OCI-LY3 (cell line): ENCODE results near the gene ADORA2A.

ENCODE experiments used
- CTCF ChIP-seq: fragments of 200-600, 300-600 bp; sonication (generic); IDR thresholded peaks from 2 replicates; pipeline ENCODE4 v1.5.1; 2014; ENCODE audit warnings: antibody characterized with exemption, low read length, low read depth
- EZH2phosphoT487 ChIP-seq: fragments of 200-600 bp; shearing (Covaris generic); IDR thresholded peaks from 2 replicates; pipeline ENCODE4 v1.6.1; 2018; ENCODE audit warnings: antibody characterized with exemption, mixed run types, low read depth

DNA sequence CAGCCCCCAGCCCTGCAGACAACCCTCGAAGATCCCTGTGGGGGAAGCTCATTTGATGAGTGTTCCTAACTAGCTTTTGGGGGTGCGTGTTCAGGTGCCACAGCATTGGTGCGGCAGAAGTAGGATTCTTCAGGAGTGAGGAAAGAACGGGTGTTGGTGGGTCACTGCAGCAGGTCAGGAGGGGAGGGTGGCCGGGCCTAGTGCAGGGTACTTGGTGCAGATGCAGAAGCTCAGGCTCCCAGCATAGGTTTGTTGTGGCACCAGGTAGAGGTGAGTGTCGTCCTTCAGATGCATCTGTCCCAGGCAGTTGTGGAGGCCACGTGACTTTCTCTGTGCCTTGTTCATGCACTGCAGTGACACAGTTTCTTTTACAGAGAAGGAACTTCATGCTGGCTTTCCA, 15.1 kb upstream of the ADORA2A start:
- TF ChIP-seq CTCF (no peak), EZH2phosphoT487 (no peak)
